COR-L47 (cell line): ENCODE data around the gene HAT1.
A peak's percentile ranks its signal among the peaks of the same experiment; 100 is the strongest.
"Not testable (repeated sequence)": the region's sequence is repeated elsewhere in the genome, so short reads cannot be mapped to it uniquely, and the experiment has no call there.

ENCODE experiments used
- DNase-seq: peaks from one replicate; lab custom pipeline; 2025; lab: John Stamatoyannopoulos, UW

The HAT1 gene, protein sequence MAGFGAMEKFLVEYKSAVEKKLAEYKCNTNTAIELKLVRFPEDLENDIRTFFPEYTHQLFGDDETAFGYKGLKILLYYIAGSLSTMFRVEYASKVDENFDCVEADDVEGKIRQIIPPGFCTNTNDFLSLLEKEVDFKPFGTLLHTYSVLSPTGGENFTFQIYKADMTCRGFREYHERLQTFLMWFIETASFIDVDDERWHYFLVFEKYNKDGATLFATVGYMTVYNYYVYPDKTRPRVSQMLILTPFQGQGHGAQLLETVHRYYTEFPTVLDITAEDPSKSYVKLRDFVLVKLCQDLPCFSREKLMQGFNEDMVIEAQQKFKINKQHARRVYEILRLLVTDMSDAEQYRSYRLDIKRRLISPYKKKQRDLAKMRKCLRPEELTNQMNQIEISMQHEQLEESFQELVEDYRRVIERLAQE

GRCh38 chr2:171922230-171923022 lies at the start of gene HAT1:
Gene HAT1, plus strand, starts transcription at chr2:171922461. Its CDS starts 40 bp downstream, at chr2:171922501.
- DNase-seq = peak; percentile 97

DNA sequence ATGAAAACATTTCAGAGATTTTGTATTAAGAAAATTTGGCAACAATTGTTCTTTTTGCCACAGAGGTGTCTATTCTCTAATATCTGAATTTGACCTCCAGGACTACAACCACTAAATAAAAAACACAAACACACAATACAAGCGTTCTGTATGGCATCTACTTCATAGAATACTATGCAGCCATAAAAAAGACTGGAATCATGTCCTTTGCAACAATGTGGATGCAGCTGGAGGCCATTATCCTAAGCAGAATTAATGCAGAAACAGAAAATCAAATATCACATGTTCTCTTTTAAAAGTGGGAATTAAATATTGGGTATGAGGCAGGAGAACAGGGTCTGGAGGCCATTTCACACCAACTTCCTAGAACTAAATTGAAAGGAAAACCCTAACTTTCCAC lies 47.7 kb upstream of the HAT1 start:
- DNase-seq = no peak

DNA sequence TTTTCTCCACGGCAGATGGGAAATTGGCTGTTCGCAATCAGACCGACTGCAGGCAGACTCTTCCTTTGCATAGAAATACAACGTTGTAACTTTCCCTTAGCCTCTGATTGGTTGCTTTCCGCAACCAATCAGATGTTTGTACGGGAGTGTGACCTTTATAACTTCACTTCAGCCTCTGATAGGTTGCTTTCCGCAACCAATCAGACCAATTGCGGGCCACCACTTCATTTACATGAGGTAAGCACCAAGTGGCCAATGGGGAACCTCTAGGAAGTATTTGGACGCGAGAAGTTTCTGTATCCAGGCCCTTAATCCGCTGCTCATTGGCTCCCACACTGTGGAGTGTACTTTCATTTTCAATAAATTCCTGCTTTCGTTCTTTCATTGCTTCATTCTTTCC lies 47.3 kb upstream of the HAT1 start:
- DNase-seq = no peak

GRCh38 chr2:171878481-171878993 lies 43.7 kb upstream of the HAT1 start:
- no peak for DNase-seq

DNA sequence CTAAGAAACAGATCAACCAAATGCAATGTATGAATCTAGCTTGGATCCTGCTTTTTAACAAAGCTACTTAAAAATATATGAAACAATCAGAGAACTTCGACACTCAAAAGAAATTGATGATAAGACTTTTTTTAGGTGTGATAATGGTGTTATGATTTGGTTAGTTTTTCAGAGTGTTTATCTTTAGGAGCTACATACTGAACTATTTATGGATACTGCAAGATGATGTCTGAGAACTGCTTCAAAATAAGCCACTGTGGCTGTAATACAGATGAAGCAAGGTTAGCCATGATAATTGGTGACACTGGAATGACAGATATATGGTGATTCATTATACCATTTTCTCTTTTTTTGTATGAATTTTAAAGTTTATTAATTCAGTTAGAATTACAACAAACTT lies 42.4 kb upstream of the HAT1 start:
- DNase-seq = no peak

DNA sequence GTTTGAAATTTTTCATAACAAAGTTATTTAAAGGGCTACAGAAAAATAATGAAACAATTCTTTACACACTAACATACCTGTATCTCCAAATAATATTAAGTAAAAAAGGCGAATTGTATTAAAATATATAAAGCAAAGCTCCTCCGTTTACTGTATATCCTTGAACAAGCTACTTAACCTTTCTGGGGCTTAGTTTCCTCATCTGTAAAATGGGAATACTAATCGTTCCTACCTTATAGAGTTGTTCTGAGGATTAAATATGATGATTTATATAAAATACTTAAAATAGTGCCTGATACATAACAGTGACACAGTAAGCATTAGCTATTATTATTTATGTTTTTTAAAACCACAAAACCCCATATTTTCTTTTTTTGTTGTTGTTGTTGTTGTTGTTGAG lies 41.5 kb upstream of the HAT1 start:
- no peak for DNase-seq

DNA sequence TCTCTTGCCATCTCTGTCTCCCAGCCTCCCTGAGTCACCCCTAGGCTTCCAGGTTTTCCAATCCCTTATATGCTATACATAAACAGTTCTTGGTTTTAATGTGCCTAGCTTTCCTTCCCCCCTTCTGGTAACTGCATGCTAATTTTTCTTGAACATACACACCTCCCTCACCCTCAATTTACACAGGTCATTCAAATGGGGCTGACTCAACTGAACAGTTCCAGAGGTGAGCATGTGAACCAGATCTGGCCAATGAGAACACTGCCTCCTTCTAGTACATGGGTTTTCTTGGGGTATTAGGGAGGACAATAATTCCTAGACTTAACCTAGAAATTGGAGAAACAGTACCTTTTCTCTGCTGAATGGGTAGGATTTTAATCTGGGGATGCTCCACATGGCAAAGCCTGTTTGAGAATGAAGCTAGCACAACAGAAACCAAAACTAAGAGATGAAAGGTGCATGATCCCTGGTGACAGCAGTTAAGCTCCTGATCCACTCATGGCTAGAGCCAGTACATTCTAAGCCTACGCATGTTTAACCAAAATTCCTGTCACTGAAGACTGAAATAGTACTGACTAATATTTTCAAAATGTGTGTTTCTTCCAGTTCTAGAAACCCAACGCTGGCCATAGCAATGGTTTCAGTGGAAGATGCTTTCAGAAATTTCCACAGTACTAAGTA lies 40.0 kb upstream of the HAT1 start:
- no peak for DNase-seq

GRCh38 chr2:171883275-171883893 lies 38.9 kb upstream of the HAT1 start:
- DNase-seq = no peak

DNA sequence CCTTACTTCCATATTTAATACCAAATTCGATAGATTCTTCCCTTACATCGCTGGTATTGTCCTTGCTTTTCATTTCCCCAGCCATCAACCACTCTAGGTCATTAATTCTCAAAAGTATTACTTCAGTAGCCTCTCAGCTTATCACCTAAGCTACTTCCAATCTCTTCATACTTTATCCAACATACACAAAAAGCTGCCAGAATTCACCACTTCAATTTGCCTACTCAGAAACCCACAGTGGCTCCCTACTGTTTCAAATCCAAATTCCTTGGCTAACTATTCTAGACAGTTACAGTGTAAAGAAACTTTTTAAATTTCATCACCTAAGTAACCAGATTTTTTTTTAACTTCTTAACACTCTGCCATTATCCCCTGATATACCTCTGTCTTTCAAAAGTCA lies 32.9 kb upstream of the HAT1 start:
- no peak for DNase-seq

GRCh38 chr2:171889808-171890207 lies 32.5 kb upstream of the HAT1 start:
- DNase-seq = no peak

DNA sequence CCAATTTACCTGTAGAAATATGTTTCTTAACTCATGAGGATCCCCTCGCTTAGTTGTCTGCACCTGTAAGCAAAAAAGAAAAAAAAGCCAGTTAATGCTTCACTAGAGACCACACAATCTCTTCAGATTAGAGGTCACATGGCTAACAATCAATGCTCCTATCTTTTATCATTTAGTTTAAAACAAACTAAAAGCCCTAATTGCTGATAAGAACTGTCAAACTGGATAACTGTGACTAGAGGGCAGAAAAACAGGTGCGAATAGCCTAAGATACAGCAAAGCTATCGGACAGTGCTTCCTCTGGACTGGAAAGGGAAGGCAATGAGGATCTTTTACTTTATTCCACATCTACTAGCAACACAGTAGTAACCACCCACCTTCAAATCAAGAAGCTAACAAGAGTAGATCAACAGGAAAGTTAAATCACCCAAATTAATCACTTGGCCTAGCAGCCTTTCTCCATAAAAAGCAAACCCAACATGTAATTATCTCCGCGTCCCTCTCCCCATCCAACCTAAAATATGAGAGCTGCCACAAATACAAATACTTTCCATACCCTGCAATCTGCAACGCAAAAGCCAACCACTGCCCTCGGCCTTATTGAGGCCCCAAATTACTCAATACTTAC lies 29.0 kb upstream of the HAT1 start:
- no peak for DNase-seq

DNA sequence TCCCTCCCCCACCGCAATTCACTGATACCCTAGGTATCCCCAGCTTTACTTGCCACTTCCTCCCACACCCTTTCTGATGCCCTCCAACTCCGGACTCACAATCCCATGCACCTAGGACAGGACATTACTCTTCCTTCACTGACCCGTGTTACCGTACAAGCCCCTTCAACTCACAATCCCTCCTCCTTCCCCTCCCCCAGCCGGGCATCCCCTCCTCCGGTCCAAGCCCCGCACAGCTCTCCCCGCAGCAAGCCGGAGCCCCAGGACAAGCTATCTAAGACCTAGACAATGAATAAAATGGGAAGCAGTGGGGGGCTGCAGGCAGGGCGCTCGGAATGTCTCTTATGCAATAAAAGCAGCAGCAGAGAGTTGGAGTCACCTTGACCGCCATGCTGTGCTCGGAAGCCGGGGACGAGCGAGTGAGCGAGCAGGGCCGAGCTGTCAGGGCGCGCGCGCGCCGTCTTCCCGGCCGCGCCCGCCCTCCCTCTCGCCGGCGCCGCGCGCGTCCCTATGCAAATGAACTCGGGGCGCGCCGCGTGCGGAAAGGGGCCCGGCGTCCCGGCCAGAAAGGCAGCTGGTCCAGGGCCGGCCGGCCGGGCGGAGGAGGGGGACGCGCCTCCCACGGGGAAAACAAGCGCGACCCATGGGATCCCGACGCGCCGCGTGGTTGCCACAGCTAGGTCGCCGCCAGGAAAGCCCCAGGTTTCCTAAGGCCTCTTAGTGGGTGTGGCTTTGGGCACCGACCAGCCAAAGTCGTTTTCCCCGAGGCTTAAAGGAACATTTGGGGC lies 28.2 kb upstream of the HAT1 start, which contains the start of gene SLC25A12:
TSS of gene SLC25A12 (minus strand) at position 421 of the 788 bp plus-strand sequence. CDS start at position 391, 30 bp downstream.
- DNase-seq = peak; percentile 85

GRCh38 chr2:171894612-171894947 lies 27.7 kb upstream of the HAT1 start:
- DNase-seq = no peak

DNA sequence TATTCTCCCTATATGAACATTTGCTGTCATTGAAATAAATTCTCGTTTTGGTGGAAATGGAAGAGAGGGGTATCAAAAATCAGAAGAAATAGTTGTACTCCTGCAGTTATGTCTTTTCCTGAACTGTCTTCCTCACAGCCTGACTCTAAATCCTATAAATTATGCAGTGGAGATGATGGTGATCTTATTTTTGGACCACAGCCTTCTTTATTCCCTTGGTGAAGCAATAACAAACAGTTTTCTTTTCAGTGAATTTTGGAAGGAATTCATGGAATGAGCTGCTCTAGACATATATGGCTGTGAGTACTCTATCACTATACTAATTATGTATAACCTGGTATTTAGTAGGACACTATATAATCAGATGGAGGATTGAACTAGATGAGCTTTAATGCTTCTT lies 26.5 kb upstream of the HAT1 start:
- DNase-seq = no peak

GRCh38 chr2:171899623-171900282 lies 22.5 kb upstream of the HAT1 start:
- not testable (repeated sequence) for DNase-seq

DNA sequence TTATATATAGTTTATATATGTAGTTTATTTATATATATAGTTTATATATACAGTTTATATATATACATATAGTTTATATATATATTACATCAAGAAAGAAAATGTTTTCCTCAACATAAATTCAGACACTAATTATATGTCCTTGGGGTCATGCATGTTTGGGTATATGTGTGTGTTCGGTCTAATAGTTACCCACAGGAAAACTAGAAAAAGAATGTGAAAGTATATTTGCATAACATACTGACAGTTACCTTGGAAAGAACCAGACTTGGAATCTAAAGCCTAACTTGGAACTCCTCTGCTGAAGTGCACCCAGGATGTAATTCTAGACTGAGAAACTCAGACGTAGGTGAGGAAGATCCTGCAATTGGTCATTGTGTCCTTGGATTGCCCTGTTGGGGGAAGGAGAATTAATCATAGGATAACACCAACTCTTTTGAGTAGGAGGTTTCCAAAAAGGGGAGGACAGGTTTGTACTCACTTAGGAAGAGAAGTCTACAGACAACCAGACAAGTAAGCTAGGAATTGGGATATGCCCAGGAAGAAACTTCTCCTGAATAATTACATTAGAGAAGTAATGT lies 19.3 kb upstream of the HAT1 start:
- no peak for DNase-seq

DNA sequence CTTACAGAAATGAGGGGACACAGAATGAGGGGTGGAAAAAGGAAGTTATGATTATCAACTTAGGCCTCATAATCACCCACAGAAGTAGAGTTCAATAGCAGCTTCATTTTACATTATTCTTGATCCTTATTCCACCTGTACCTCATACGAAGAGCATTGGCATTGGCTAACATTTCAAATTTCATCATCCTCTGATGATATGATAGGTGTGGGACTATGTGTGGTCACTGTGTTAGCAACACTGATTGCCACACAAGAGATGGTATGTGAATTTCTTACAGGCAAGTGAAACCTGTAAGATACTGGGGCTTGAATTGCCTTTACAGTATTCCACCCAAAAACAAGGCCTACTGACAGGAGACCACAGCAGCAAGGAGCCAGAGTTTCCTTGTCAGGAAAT lies 14.0 kb upstream of the HAT1 start:
- no peak for DNase-seq

DNA sequence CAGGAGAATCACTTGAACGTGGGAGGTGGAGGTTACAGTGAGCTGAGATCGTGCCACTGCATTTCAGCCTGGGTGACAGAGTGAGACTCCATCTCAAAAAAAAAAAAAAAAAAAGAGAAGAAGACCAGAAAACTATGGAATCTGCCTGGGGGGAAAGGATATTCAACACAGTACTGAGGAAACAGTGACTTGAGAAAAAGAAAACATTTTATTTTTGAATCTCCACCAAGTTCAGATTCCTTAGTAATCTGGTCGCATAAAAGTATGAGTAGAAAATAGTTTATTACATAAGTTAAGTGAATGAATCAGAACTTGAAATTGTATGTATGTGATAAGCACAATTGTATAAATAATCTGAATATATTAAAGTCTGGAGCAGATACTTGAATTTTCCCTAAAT lies 13.0 kb upstream of the HAT1 start:
- DNase-seq = no peak

DNA sequence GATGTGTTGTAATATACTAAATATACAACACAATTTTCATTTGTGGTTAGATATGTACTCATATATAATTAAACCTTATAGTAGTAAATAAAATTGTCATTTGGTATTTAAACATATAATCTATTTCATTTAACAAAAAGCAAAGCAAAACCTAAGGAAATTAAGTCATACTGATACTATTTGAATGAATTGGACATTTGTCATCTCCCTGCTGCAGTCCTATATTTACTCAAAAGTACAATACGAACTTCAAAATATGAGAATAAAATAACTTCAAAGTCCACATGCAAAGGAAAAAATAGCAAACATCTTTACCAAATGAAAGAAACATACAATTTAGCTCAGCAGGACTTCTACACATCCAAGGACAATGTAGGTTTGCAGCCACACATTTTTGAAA lies 11.8 kb upstream of the HAT1 start:
- DNase-seq = peak; percentile 25

DNA sequence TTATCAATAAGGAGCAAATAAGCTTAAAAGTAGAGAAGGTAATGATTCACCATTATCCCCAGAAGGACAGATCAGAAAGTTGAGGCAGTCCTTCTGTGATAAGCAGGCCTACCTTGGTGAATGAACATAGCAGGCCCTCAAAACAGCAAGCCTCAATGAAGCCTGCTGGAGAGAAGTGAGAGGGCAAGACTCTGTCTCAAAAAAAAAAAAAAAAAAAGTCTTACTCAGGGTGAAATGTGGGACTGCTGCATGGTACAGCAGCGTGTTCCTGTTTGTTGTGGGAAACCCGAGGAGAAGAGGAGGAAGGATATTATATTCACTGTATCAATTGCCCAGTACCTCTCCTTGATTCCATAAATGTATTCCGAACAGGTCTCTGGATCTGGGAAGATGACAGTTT lies 8.7 kb upstream of the HAT1 start:
- DNase-seq = no peak
